ENCODE measurements around the gene RASGRP4. TPM values are rescaled to one million over a fixed set of nuclear protein-coding genes. Genes with fewer than 3 reads are reported as not detected.

RASGRP4 gene
- total RNA-seq, 1 donor from 2014 or later: not detected

- TF ChIP-seq CTCF (conservative IDR thresholded peaks at IDR 0.05): no peak
- peaks cover 57% of the 10 kb centered on the region for H3K27me3 Mint-ChIP-seq
Observed at GRCh38 chr19:38360351-38360750, 65.7 kb downstream of the RASGRP4 start.

GRCh38 chr19:38359242-38360021 is 66.6 kb downstream of the RASGRP4 start:
- no peaks in the 10 kb centered on the region for H3K36me3 Mint-ChIP-seq
- H3K27me3 Mint-ChIP-seq: peaks cover 57% of the 10 kb centered on the region

More at GRCh38 chr19:38360351-38360750, 65.7 kb downstream of the RASGRP4 start:
- no peaks in the 10 kb centered on the region for H3K36me3 Mint-ChIP-seq
- DNase-seq (ENCODE audit: extremely low spot score, unreplicated experiment): no peak
- no peak overlapping the region for H3K27ac Mint-ChIP-seq
- H3K4me1 Mint-ChIP-seq (ENCODE audit: unreplicated experiment): no peaks in the 10 kb centered on the region
- H3K4me3 Mint-ChIP-seq: peak overlapping the region; percentile 90
- H3K9me3 Mint-ChIP-seq: no peaks in the 10 kb centered on the region

More at GRCh38 chr19:38359242-38360021, 66.6 kb downstream of the RASGRP4 start:
- Mint-ChIP-seq H3K9me3 (no peaks in the 10 kb centered on the region), H3K4me1 (ENCODE audit: unreplicated experiment) (no peaks in the 10 kb centered on the region), H3K4me3 (peak overlapping the region; percentile 81), H3K27ac (peak overlapping the region; percentile 33)
- no peak for TF ChIP-seq CTCF (conservative IDR thresholded peaks at IDR 0.05)
- DNase-seq (ENCODE audit: extremely low spot score, unreplicated experiment): no peak

Other genes with a start within 250 kb of the RASGRP4 start
- 0.93 and 12.6 TPM in 2 replicates for gene DPF1, start 202.0 kb downstream of the RASGRP4 start, total RNA-seq (ENCODE audit: low replicate concordance)
- 14.9 and 20.7 TPM in 2 replicates for gene PPP1R14A, start 169.8 kb downstream of the RASGRP4 start, total RNA-seq (ENCODE audit: low replicate concordance)
- gene SPINT2, start 161.6 kb downstream of the RASGRP4 start, total RNA-seq (ENCODE audit: low replicate concordance): 243 and 526 TPM in 2 replicates
- gene C19orf33, start 122.0 kb downstream of the RASGRP4 start, total RNA-seq (ENCODE audit: low replicate concordance): 46.8 and 270 TPM in 2 replicates
- 41.0 and 42.9 TPM in 2 replicates for gene YIF1B, start 110.3 kb downstream of the RASGRP4 start, total RNA-seq (ENCODE audit: low replicate concordance)
- 5.2 and 14.4 TPM in 2 replicates for gene KCNK6, start 106.4 kb downstream of the RASGRP4 start, total RNA-seq (ENCODE audit: low replicate concordance)
- gene CATSPERG, start 90.4 kb downstream of the RASGRP4 start, total RNA-seq (ENCODE audit: low replicate concordance): 5.2 and 11.9 TPM in 2 replicates
- gene PSMD8, start 51.6 kb downstream of the RASGRP4 start, total RNA-seq (ENCODE audit: low replicate concordance): 159 and 176 TPM in 2 replicates
- gene GGN, start 38.2 kb downstream of the RASGRP4 start, total RNA-seq (ENCODE audit: low replicate concordance): 1.1 and 1.5 TPM in 2 replicates
- gene SPRED3, start 37.5 kb downstream of the RASGRP4 start, total RNA-seq (ENCODE audit: low replicate concordance): 4.2 and 5.5 TPM in 2 replicates
- gene FAM98C, start 23.1 kb downstream of the RASGRP4 start, total RNA-seq (ENCODE audit: low replicate concordance): 25.2 and 27.3 TPM in 2 replicates
- gene RYR1, start 7.5 kb upstream of the RASGRP4 start, total RNA-seq (ENCODE audit: low replicate concordance): 3.3 and 9.3 TPM in 2 replicates
- 2.4 and 16.8 TPM in 2 replicates for gene MAP4K1, start 191.7 kb upstream of the RASGRP4 start, total RNA-seq (ENCODE audit: low replicate concordance)
- gene EIF3K, start 193.0 kb upstream of the RASGRP4 start, total RNA-seq (ENCODE audit: low replicate concordance): 274 and 310 TPM in 2 replicates
- gene ACTN4, start 221.4 kb upstream of the RASGRP4 start, total RNA-seq (ENCODE audit: low replicate concordance): 475 and 776 TPM in 2 replicates

All from type B pancreatic cell (in vitro differentiated cells).